Hematopoietic multipotent progenitor cell treated with erythropoietin and hydrocortisone succinate and interleukin-3 and kit ligand, for 15 days (in vitro differentiated cells): ENCODE data around the gene LMAN2.
"Not testable (repeated sequence)": the region's sequence is repeated elsewhere in the genome, so short reads cannot be mapped to it uniquely, and the experiment has no call there.

Experiments
- DNase-seq: peaks from one replicate; pipeline ENCODE4 v3.0.0-alpha.2; 2015; ENCODE audit warnings: low spot score

LMAN2 gene

GRCh38 chr5:177346820-177347219, 4.6 kb downstream of the LMAN2 start:
- DNase-seq: no peak

- DNase-seq: no peak
Measured at GRCh38 chr5:177344891-177345290, 6.6 kb downstream of the LMAN2 start.

DNA sequence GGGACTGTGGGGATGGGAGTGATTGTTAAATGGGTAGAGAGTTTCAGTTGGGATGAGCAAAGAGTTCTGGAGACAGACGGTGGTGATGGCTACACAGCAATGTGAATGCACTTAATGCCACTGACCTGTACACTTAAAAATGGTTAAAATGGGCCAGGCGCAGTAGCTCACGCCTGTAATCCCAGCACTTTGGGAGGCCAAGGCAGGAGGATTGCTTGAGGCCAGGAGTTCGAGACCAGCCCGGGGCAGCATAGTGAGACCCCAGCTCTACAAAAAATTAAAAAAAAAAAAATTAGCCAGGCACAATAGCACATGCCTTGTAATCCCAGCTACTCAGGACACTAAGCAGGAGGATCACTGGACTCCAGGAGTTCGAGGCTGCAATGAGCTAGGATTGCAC, 7.7 kb downstream of the LMAN2 start:
- no peak for DNase-seq

- DNase-seq: not testable (repeated sequence)
Measured at GRCh38 chr5:177343000-177343399, 8.5 kb downstream of the LMAN2 start.

- no peak for DNase-seq
Measured at GRCh38 chr5:177339107-177339638, 12.3 kb downstream of the LMAN2 start.

GRCh38 chr5:177338251-177339106, 13.0 kb downstream of the LMAN2 start:
- DNase-seq: no peak

DNA sequence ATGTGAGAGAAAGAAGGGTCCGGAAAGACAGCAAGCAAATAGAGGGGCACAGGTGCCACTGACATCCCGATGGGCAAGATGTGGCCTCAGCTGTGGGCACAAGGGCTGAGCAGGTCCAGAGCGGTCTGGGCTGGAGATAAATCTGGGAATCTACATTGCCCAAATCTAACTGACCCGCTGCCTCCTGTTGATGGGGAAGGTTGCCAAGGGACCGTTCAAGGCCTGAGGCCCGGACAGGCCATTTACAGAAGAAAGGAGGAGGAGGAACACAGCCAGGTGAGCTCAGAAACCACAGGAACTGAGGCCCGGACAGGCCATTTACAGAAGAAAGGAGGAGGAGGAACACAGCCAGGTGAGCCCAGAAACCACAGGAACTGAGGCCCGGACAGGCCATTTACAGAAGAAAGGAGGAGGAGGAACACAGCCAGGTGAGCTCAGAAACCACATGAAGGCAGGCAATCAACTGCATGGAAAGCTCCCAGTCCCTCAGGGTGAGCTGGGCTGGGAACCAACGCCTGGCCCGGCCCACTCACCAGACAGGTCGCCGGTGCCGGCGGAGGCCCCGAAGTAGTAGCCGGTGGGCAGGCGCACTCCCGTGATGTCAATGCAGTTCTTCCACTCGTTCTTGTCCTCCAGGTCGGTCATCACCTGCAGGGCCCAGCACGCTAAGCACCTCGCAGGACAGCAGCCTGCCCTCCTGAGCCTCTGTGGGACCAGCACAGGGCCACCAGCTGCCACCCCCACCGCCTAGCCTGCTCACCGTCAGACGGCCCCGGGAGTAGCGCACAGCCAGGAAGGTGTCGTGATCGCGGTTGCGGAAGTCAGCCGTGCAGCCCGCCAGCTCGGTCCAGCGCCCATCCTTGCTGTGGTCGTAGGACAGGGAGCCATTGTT, 14.6 kb downstream of the LMAN2 start:
- no peak for DNase-seq

GRCh38 chr5:177336112-177336511, 15.4 kb downstream of the LMAN2 start:
- peak; percentile 55 for DNase-seq

DNA sequence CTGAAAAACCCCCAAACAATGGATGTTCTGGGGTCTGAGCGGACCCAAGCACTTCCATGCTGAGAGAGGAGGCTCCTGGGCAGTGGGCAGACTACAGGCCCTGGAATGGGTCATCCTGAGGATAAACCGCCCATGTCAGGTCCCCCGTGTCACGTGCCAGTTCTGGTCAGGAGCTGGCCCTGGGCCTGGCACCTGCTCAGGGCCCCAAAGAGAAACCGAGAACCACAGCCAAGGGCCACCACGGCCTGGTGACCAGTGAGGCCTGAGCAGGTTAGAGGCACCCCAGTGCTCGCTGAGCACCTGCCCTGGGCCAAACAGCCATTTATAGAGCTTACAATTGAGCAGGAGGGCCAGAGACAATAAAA, 15.8 kb downstream of the LMAN2 start:
- no peak for DNase-seq

DNA sequence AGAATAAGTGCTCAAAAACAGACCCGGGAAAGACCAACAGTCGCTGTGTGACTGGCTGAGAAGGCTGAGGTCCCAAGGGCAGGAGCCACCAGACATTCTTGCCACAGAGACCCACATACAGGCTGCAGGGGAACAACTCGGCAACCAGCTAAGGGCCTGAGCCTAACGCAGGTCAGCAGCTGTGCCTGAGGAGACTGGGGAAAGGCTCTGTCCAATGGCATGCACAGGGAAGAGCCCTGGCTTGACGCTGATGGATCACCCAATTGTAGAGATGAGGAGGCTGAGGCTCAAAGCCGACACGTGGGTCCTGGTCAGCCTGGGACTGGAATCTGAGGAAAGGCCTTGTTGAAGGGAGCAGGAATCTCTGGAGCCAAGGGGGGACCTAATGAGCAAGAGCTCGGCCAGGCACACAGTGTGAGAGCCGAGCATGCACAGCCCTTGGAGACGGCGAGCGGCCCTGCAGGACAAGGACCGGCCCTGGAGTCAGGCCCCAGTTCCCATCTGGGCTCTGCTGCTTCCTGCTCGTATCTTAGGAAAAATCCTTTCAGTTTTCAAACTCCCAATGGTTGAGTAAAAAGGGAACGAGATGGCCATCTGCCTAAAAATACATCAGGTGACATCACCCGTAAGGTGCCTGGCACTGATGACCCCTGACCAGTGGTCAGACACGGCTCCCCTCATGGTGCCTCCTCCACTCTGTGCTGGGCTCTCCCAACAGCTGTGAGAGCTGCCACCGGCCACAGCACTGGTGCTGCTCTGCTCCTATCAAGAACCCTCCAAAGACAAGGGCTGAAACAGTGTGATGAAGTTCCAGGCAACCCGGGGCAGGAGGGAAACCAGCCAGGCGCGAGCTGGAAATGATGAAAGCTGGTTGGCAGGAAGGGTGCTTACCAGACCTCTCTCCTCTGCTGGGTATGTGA, 16.4 kb downstream of the LMAN2 start:
- DNase-seq: no peak

- DNase-seq: no peak
Measured at GRCh38 chr5:177334155-177334551, 17.3 kb downstream of the LMAN2 start.

GRCh38 chr5:177333420-177334154, 17.9 kb downstream of the LMAN2 start:
- DNase-seq: no peak

- no peak for DNase-seq
Measured at GRCh38 chr5:177332896-177333260, 18.6 kb downstream of the LMAN2 start.

DNA sequence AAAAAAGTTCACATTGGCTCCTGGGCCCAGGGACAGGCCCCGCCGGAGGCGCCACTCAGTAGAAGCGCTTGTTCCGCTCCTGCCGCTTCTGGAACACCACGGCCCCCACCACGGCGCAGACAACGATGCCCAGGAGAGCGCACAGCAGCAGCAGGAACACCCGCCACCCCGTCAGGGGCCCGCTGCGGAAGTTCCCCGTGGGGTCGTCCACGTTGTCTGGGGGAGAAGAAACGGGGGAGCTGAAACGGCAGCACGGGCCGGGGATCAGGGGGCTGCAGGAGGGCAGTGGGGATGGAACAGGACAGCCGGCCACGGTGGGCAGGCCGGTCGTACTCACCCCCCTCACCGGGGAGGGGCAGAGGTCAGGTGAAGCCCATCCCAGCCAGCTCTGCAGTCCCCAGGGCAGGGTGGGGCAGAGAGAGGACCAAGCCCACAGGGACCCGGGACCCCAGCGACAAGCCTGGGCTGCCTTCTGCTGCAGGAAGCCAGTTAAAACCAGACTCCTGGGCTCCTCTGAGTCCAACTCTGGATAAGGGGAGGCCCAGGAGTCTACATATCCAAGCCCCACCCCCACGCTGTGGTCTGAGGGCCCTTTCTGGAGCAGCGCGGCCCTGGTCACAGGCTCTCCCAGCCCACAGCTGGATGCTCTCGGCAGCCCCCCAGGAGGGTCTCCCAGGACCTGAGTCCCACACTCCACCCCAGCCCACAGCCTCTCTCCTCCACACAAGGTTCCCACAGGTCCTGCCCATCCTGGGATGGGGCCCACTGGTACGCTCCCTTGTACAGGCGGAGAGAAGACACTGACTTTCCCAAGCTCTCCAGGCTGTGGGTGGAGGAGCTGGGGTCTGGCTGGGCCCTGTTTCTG, 19.2 kb downstream of the LMAN2 start:
- no peak for DNase-seq

DNA sequence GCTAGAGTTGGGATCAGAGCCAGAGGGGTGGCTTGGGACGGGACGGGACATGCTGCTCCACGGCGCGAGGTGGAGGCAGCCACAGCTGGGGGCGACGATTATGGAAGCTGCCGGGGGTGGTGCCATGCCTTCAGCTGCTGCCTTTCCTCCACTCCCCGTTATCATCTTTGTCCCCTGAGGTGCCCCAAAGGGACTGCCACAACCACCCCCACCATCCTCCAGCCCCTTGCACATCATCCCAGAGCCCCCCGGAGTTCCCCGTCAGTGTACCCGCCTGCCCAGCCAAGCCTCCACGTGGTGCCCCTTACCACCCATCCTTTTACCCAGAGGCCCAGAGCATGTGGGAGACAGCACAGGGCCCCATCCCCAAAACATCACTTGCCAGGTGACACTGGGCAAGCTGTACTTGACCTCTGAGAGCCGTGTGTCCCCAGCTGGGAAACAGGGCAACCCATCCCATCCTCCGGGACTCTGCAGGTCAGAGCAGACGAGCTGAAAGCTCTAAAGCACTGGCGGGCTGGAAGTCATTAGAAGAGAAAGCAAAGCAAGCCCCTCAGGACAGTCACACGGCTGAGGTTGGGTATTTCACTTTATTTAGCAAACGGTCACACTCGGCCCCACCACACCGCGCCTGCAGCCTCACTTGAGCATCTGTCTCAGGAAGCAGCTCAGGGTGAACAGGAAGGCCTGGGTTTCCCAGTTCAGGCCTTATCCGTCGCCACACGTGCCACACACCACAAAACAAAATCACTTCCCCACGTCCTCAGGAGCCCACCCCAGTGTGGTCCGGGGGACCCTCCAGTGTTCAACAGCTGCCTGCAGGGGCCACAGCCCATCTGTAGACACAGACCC, 20.3 kb downstream of the LMAN2 start:
- no peak for DNase-seq

GRCh38 chr5:177329883-177330282, 21.6 kb downstream of the LMAN2 start:
- DNase-seq: no peak

DNA sequence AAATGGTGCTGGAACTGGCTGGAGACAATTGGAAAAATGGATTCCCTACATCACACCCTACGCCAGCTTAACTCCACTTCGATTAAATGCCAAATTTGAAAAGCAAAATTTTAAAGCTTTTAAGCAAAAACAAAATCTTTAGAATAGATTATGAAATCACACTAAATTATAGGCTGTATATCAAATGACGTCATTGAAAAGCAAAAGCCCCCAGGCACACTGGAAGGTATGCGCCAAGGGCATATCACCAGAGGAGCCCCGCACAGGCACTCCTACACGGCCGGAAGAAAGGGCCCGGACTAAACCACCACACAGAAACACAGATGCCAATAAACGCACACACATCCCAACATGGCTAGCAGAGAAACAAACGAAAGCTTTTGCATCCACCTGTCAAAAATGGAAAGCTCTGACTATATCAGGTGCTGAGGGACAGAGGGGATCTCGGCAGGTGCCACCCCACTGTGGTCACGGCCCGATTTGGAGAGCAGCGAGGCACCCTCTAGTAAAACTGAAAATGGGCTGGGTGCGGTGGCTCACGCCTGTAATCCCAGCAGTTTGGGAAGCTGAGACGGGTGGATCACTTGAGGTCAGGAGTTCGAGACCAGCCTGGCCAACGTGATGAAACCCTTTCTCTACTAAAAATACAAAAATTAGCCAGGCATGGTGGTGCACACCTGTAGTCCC, 22.8 kb downstream of the LMAN2 start:
- no peak for DNase-seq
